Stimulated activated CD4-positive, alpha-beta T cell treated with anti-CD3 and anti-CD28 coated beads, Interleukin-12 subunit alpha, Interleukin-12 subunit beta, amount 100 ng/mL, for 4 hours (primary cell): Measurements from ENCODE around the gene HTR2C.
"Not testable (repeated sequence)": the region's sequence is repeated elsewhere in the genome, so short reads cannot be mapped to it uniquely, and the experiment has no call there.

Source experiments
- DNase-seq: peaks from one replicate; pipeline ENCODE4 v3.0.0-alpha.2; 2020

HTR2C gene

GRCh38 chrX:114715096-114715495 lies 131.2 kb downstream of the HTR2C start:
- DNase-seq, result no peak

- no peak for DNase-seq
These were observed 134.0 kb downstream of the HTR2C start for GRCh38 chrX:114717921-114718320.

- DNase-seq, result no peak
These were observed 182.7 kb downstream of the HTR2C start for GRCh38 chrX:114766541-114766940.

- DNase-seq, result no peak
These were observed 190.8 kb downstream of the HTR2C start for GRCh38 chrX:114774691-114775090.

GRCh38 chrX:114782925-114783324 lies 199.0 kb downstream of the HTR2C start:
- no peak for DNase-seq

- no peak for DNase-seq
These were observed 203.2 kb downstream of the HTR2C start for GRCh38 chrX:114787061-114787460.

GRCh38 chrX:114797494-114797893 lies 213.6 kb downstream of the HTR2C start:
- DNase-seq, result no peak

- no peak for DNase-seq
These were observed 215.0 kb downstream of the HTR2C start for GRCh38 chrX:114798907-114799306.

- DNase-seq, result no peak
These were observed 216.8 kb downstream of the HTR2C start for GRCh38 chrX:114800719-114801118.

- no peak for DNase-seq
These were observed 235.6 kb downstream of the HTR2C start for GRCh38 chrX:114819509-114819908.

- DNase-seq, result no peak
These were observed 257.2 kb downstream of the HTR2C start for GRCh38 chrX:114841051-114841450.

- no peak for DNase-seq
These were observed 258.3 kb downstream of the HTR2C start for GRCh38 chrX:114842181-114842580.

- DNase-seq, result no peak
These were observed 305.6 kb downstream of the HTR2C start for GRCh38 chrX:114889481-114889880.

- DNase-seq, result no peak
These were observed 319.7 kb downstream of the HTR2C start for GRCh38 chrX:114903618-114904017.

GRCh38 chrX:114905251-114905650 lies 321.4 kb downstream of the HTR2C start:
- no peak for DNase-seq

- no peak for DNase-seq
These were observed 323.2 kb downstream of the HTR2C start for GRCh38 chrX:114906984-114907510.

GRCh38 chrX:114924423-114924822 lies 340.5 kb downstream of the HTR2C start:
- no peak for DNase-seq

- DNase-seq, result no peak
These were observed 341.0 kb downstream of the HTR2C start for GRCh38 chrX:114924856-114925255.

GRCh38 chrX:114930227-114930626 lies 346.3 kb downstream of the HTR2C start:
- no peak for DNase-seq

- DNase-seq, result no peak
These were observed 348.7 kb downstream of the HTR2C start for GRCh38 chrX:114932550-114932949.

- DNase-seq, result not testable (repeated sequence)
These were observed 349.4 kb downstream of the HTR2C start for GRCh38 chrX:114933291-114933690.

GRCh38 chrX:114937090-114937489 lies 353.2 kb downstream of the HTR2C start:
- not testable (repeated sequence) for DNase-seq

GRCh38 chrX:114952696-114953095 lies 368.8 kb downstream of the HTR2C start:
- no peak for DNase-seq
